PC-3 (cell line): ENCODE results near the gene CNTN4.

ENCODE experiments used
- CTCF ChIP-seq: fragments of 300-600 bp; sonication (generic); conservative IDR thresholded peaks from 2 replicates; pipeline ENCODE4 v1.5.1; 2017; ENCODE audit warnings: antibody characterized with exemption, low read depth, mild to moderate bottlenecking, low read length
- EZH2 ChIP-seq: fragments of 300-600 bp; sonication (generic); IDR thresholded peaks from one replicate; pipeline ENCODE4 v1.6.1; 2017; ENCODE audit warnings: antibody characterized with exemption, mild to moderate bottlenecking, low read length; ENCODE audit not compliant: unreplicated experiment
- EZH2phosphoT487 ChIP-seq: fragments of 300-600 bp; sonication (generic); IDR thresholded peaks from 2 replicates; pipeline ENCODE4 v1.6.1; 2018; ENCODE audit warnings: mild to moderate bottlenecking, antibody characterized with exemption, low read length, borderline replicate concordance

GRCh38 chr3:3107181-3107580 is 1008.5 kb downstream of the CNTN4 start:
- TF ChIP-seq CTCF (no peak), EZH2phosphoT487 (no peak), EZH2 (no peak)
